ENCODE data around the gene ZNF785. TPM values are rescaled to one million over a fixed set of nuclear protein-coding genes. Genes with fewer than 3 reads are reported as not detected.

Gene ZNF785
- total and polyA plus RNA-seq, 2 donors (not counting 1 experiment from before 2014, with no cell fraction given) = 12.2 to 39.7 TPM

GRCh38 chr16:30535106-30535776, 50.3 kb downstream of the ZNF785 start:
- peak overlapping the region; percentile 80 for H3K4me2 ChIP-seq (replicated peaks; ENCODE audit: low read depth, low read length, poor library complexity, severe bottlenecking)
- TF ChIP-seq EZH2 (IDR thresholded peaks at IDR 0.05; ENCODE audit: borderline replicate concordance, insufficient read depth, low read depth, low read length, poor library complexity, severe bottlenecking) = no peak
- no peak for TF ChIP-seq CTCF (IDR thresholded peaks at IDR 0.05)
- CTCF ChIA-PET = interaction anchor here (0.7 to 4.0 kb wide), 35 partner anchors 8 to 165 kb away, joined by 3 to 55 read pairs (median 5); partner anchors contain the start of genes DCTPP1, PRR14, SEPHS2 and ZNF48
- peak; percentile 9 for ATAC-seq (ENCODE audit: low read depth)
- POLR2A ChIA-PET = interaction anchor here (0.6 to 3.5 kb wide), 19 partner anchors 8 to 120 kb away, joined by 3 to 38 read pairs (median 4); partner anchors contain the start of genes DCTPP1, PRR14, ZNF689 and ZNF764
- Mint-ChIP-seq H3K27ac (peak overlapping the region; percentile 94), H3K4me3 (peak overlapping the region; percentile 98), H3K27me3 (no peaks in the 10 kb centered on the region), H3K9me3 (ENCODE audit: insufficient read depth) (no peaks in the 10 kb centered on the region), H3K4me1 (peaks cover 31% of the 10 kb centered on the region)
- no peaks in the 10 kb centered on the region for H3K27me3 ChIP-seq (replicated peaks in 1 of 4; ENCODE audit: control extremely low read depth in 1 of 4, control insufficient read depth in 3 of 4, insufficient read depth in 4 of 4, low read length in 3 of 4)
- peak overlapping the region; percentile 80 to 93 (median 88) for H3K4me3 ChIP-seq (ENCODE audit: control extremely low read depth in 1 of 5, extremely low read depth in 1 of 5, insufficient read depth in 1 of 5, low read depth in 2 of 5, low read length in 4 of 5)
- intact Hi-C loops (cut with micrococcal nuclease) = loop anchor here (1.0 to 2.0 kb wide), 9 partner anchors 8 to 163 kb away; partner anchors contain the start of genes DCTPP1, FBRS, ZNF764 and ZNF785
- peak overlapping the region; percentile 89 to 94 for H3K27ac ChIP-seq (ENCODE audit: low read length in 2 of 2)
- peaks cover 48% of the 10 kb centered on the region for H3K79me2 ChIP-seq (ENCODE audit: control insufficient read depth, insufficient read depth, low read length)
- H3K9ac ChIP-seq (ENCODE audit: low read length) = peak overlapping the region; percentile 79
- peaks cover 8 to 23% of the 10 kb centered on the region in 2 donors for H3K4me1 ChIP-seq (ENCODE audit: control insufficient read depth in 2 of 2, insufficient read depth in 2 of 2, low read length in 2 of 2)
- H4K20me1 ChIP-seq (ENCODE audit: control insufficient read depth, insufficient read depth, low read length, poor library complexity, severe bottlenecking) = no peaks in the 10 kb centered on the region
- WGBS (ENCODE audit: insufficient coverage) = 2% methylated on average over 17 of the region's 18 CpGs
- peaks cover 0 to 9% of the 10 kb centered on the region in 2 experiments for H3K36me3 ChIP-seq (replicated peaks in 1 of 2; ENCODE audit: control extremely low read depth in 1 of 2, control insufficient read depth in 1 of 2, extremely low read depth in 1 of 2, insufficient read depth in 2 of 2, low read length in 1 of 2)
- no peaks in the 10 kb centered on the region for H3K9me3 ChIP-seq (ENCODE audit: control extremely low read depth in 1 of 3, control insufficient read depth in 2 of 3, insufficient read depth in 1 of 3, low read length in 2 of 3)
- H2AFZ ChIP-seq (ENCODE audit: insufficient read depth, low read depth, low read length, poor library complexity, severe bottlenecking) = peak overlapping the region; percentile 82
- no peak for DNase-seq

Measured in B cell (primary cell).